ENCODE data around the gene BIN2. TPM values are rescaled to one million over a fixed set of nuclear protein-coding genes. Genes with fewer than 3 reads are reported as not detected.

Gene BIN2
- total RNA-seq, 1 experiment from 2014 or later, result not detected

- Histone ChIP-seq H2BK5ac (ENCODE audit: insufficient read length, low read length) (no peak overlapping the region), H3K27me3 (ENCODE audit: insufficient read depth, low read length) (no peaks in the 10 kb centered on the region), H3K79me2 (ENCODE audit: insufficient read depth, low read length) (no peaks in the 10 kb centered on the region), H3T11ph (ENCODE audit: low read length) (no peak overlapping the region), H2BK120ac (ENCODE audit: low read depth, low read length, poor library complexity, severe bottlenecking) (no peak overlapping the region), H4K5ac (ENCODE audit: insufficient read length, low read depth, low read length) (no peak overlapping the region), H3K9me3 (ENCODE audit: control insufficient read depth, low read depth, low read length) (no peaks in the 10 kb centered on the region), H2BK12ac (ENCODE audit: insufficient read length, low read depth, low read length) (no peak overlapping the region), H3K4ac (ENCODE audit: low read depth, low read length) (no peak overlapping the region), H2AFZ (ENCODE audit: low read length) (no peak overlapping the region), H3K9ac (ENCODE audit: extremely low read depth, insufficient read length, low read length) (no peak overlapping the region), H2BK20ac (ENCODE audit: low read depth, low read length, poor library complexity, severe bottlenecking) (no peak overlapping the region), H2BK15ac (ENCODE audit: low read depth, low read length) (no peak overlapping the region), H3K18ac (ENCODE audit: insufficient read length, low read depth, low read length) (no peak overlapping the region), H3K4me2 (ENCODE audit: insufficient read depth, insufficient read length, low read length) (no peak overlapping the region), H3K27ac (ENCODE audit: insufficient read length, low read depth, low read length) (no peak overlapping the region), H2AK5ac (ENCODE audit: insufficient read length, low read length) (no peak overlapping the region), H3K23ac (ENCODE audit: insufficient read length, low read depth, low read length) (no peak overlapping the region), H3K23me2 (ENCODE audit: insufficient read length, low read depth, low read length, poor library complexity, severe bottlenecking) (no peaks in the 10 kb centered on the region), H3K56ac (ENCODE audit: insufficient read length, low read depth, low read length) (no peak overlapping the region), H3K14ac (ENCODE audit: insufficient read depth, low read length) (no peak overlapping the region), H4K8ac (replicated peaks; ENCODE audit: insufficient read length, low read depth, low read length) (no peak overlapping the region), H4K20me1 (ENCODE audit: control insufficient read depth, insufficient read depth, insufficient read length) (no peaks in the 10 kb centered on the region), H3K4me1 (ENCODE audit: insufficient read depth, low read length) (no peaks in the 10 kb centered on the region), H3K79me1 (ENCODE audit: insufficient read depth, low read depth, low read length, poor library complexity, severe bottlenecking) (no peaks in the 10 kb centered on the region), H4K91ac (ENCODE audit: insufficient read length, low read depth, low read length) (no peak overlapping the region)
- H3K4me1 Mint-ChIP-seq, result peaks cover 18 to 19% of the 10 kb centered on the region in 2 experiments
- H3K36me3 Mint-ChIP-seq (ENCODE audit: insufficient read depth in 1 of 3, low read depth in 3 of 3), result no peaks in the 10 kb centered on the region
- TF ChIP-seq CTCF (conservative IDR thresholded peaks at IDR 0.05), result no peak
- DNase-seq, result no peak
- peaks cover 3% of the 10 kb centered on the region for H3K27me3 Mint-ChIP-seq (ENCODE audit: low read depth)
- H3K9me3 Mint-ChIP-seq, result no peaks in the 10 kb centered on the region; a peak in 1 of 5 replicates
- H3K4me3 Mint-ChIP-seq, result no peak overlapping the region
- no CpG with 5 or more reads among the region's 4 CpGs for WGBS (ENCODE audit: extremely low coverage, insufficient read length, low lambda C conversion rate)
- H3K27ac Mint-ChIP-seq, result 0 out of 7 replicates have a peak overlapping the region, but pooled peaks of 1 of the 3 experiments have one; percentile 64
These were observed 24.1 kb upstream of the BIN2 start for GRCh38 chr12:51348116-51348515.
